ENCODE results near the gene SLCO4A1.

The SLCO4A1 gene

GRCh38 chr20:62638055-62638570, 4.2 kb upstream of the SLCO4A1 start:
- no peak for DNase-seq

GRCh38 chr20:62638679-62639406, 3.5 kb upstream of the SLCO4A1 start:
- no peak for DNase-seq

GRCh38 chr20:62639765-62640164, 2.5 kb upstream of the SLCO4A1 start:
- no peak for DNase-seq

- no peak for DNase-seq
Measured at GRCh38 chr20:62640870-62641269, 1.4 kb upstream of the SLCO4A1 start.

- DNase-seq: no peak
Measured at GRCh38 chr20:62641321-62642050, 817 bp upstream of the SLCO4A1 start.

- peak; percentile 26 to 42 (median 30) for DNase-seq
Measured at GRCh38 chr20:62642666-62643520, 590 bp downstream of the SLCO4A1 start.

GRCh38 chr20:62643521-62644043, 1.3 kb downstream of the SLCO4A1 start:
- DNase-seq: no peak

DNA sequence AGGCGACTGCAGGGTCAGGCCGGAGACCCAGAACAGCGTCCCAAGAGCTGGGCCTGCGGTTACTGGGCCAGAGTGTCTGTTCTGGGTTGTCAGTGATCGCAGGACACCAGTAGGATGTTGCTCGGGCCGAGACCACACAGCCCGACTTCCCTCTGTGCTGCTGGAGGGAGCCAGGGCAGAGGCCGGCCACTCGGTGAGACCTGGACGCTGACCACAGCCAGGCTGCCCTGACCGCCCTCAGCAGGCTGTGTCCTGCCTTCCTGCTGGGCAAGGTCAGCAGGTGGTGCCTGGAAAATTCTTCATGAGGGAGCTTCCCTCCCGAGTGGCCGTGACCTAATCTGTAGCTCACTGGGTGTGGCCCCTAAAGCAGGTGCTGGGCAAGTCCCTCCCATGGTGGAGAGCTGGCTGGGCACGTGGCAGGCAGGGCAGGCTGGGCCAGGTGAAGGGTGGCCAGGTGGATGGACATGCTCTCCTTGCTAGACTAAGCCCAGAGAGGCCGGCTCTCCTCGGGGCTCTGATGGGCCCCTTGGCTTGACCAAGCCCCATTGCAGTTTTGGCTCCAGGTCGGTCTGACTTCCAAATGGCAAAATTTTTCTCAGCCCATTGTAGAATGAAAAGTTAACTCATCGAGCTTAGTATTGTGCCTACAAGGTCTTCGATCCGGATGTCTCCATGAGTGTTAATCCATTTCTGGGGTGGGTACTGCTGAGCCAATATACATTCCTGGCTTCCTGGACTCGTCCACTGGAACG, 1.9 kb downstream of the SLCO4A1 start:
- no peak for DNase-seq

DNA sequence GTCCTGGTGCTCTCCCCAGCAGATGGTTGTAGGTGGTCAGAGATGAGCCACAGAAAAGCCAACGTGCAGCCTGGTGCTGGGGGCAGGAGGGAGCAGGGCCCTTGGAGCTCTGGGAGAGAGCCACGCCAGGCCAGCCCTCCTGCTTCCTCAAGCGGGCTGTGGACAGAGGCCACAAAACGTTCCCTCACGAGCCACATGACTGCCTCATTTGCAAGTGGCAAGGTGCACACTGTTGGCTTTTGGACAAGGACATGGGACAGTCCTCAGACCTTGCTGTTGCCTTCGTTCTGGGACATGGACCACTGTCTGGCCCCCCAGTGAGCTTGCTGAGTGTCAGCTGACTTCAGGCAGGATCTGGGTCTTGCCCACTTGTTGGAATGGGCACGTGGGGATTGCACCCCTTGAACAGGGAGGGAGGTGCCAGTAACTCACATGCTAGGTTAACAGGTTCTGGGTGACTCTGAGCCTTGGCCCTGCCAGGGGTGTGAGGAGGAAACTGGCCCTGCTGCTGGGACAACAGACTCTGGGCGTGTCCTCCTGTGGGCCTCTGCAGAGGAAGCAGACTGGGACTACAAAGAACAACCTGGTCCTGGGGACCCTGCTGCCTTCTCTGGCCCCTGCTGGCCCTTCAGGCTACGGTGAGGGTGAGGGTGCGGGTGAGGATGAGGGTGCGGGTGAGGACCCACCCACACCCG, 2.6 kb downstream of the SLCO4A1 start:
- DNase-seq: no peak

DNA sequence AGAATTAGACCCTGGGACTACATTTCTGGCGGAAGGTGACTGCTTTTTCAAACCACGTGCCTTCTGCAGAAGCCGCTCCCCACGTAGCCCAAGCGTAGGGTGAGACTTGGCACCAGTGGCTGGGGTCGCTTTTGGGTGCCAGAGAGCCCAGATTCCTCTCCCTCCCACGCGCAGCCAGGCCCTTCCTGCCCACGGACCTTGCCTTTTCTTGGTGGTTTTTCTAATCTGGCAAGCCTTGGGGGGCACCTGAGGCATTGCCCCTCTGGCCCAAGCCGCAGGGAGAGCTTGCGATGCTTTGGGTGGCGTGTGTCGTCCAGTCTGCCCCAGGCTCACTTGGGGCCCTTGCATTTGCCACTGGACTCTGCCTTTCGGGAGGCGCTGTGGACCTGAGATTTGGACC, 3.3 kb downstream of the SLCO4A1 start:
- DNase-seq: no peak

- no peak for DNase-seq
Measured at GRCh38 chr20:62646851-62647520, 4.7 kb downstream of the SLCO4A1 start.

DNA sequence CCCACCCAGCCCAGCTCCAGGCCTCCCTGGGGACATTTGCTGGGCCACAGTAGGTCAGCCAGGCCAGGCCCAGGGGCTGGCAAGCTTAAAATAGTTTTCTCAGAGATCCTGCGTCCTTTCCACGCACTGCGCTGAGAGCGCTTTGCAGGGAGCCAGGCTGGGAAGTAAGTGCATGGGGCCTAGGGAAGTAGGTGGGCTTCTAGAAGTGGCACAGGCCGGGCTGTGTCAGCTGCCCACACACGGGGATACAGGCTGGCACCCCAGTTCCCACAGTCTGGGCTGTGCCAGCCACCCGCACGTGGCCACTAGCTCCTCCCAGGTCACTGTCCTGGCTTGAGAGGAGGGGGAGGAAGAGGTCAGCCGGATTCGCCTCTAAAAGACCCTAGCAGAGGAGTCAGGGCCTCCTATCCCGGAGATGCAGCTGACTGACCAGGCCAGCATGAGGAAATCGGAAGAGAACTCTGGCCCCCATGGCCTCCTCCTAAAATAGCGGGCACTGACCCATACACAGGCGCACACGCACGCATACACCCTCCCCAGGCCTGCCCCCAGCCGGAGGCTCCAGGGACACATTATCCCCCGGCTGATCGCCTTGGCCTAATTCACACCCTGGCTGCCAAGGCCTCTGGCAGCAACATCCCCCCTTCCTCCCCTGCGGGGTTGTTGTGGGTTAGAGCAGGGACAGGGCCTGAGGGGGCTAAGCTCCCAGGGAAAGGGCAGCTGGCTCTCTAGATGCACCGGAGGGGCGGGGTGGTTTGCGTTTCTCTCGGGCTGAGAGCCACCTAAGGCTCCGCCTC, 5.4 kb downstream of the SLCO4A1 start:
- DNase-seq: no peak

DNA sequence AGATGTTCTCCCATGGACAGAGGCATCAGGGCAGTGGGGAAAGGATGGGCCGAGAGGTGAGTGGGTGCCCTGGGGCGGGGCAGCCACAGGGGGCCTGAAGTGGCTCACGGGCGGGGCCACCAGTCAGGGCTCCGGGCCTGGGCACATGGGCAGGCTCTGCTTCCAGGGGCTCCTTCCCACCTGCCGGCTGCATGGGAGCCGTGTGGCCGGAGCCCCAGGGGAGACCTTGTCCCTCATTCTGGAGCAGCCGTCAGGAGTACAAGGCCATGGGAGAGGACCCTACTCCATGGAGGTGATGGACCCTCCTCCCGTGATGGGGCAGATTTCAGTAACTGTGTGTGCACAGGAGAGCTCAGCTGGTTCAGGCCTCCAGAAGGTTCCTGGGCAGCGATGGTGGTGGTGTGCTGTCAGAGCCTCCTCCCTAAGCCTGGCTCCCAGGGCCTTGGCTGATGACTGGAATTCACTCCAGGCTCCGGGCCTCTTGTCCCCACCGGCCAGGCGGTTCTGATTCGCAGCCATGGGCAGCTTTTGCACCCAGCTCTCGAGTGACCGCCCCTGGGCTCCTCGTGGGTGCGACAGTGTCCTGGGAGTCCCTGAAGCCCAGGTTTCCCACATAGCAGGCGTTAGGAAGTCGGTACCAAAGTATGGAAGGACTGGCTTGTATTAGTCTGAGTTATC, 6.2 kb downstream of the SLCO4A1 start:
- DNase-seq: no peak

GRCh38 chr20:62649140-62649539, 6.8 kb downstream of the SLCO4A1 start:
- no peak for DNase-seq

DNA sequence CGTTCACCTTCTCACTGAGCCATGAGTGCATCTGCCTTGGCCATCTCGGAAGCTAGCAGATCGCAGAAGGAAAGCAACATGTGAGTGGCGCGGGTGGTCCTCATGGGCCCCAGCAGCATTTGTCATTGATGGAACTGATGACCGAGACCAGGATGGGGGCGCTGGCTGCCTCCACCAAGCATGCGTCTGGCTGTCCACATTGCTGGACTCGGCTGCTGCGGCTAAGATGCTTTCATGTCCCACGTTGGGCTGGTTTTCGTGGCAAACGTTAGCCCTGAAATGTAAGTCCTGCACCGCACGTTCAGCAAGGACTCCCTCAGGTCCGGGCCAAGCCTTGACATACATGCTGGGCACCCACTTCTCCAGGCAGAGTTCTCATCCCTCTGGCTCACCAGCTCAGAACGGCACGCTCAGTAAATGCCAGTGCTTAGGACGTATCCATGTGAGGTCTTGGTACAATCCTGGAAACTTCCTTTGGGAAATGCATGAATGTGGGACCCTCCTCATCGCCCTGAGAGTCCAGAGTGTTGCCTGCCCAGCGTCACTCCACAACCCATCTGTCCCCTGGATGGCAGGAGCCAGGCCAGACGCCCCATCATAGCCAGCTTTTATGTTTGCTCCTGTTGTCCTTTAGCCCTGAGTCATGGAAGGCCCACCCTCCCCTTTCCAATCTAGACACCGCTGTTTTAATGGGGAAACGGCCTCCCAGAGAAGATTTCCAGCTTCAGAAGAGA, 8.4 kb downstream of the SLCO4A1 start:
- DNase-seq: no peak

- DNase-seq: peak; percentile 30 to 82 (median 62)
Measured at GRCh38 chr20:62651285-62652021, 9.2 kb downstream of the SLCO4A1 start.

DNA sequence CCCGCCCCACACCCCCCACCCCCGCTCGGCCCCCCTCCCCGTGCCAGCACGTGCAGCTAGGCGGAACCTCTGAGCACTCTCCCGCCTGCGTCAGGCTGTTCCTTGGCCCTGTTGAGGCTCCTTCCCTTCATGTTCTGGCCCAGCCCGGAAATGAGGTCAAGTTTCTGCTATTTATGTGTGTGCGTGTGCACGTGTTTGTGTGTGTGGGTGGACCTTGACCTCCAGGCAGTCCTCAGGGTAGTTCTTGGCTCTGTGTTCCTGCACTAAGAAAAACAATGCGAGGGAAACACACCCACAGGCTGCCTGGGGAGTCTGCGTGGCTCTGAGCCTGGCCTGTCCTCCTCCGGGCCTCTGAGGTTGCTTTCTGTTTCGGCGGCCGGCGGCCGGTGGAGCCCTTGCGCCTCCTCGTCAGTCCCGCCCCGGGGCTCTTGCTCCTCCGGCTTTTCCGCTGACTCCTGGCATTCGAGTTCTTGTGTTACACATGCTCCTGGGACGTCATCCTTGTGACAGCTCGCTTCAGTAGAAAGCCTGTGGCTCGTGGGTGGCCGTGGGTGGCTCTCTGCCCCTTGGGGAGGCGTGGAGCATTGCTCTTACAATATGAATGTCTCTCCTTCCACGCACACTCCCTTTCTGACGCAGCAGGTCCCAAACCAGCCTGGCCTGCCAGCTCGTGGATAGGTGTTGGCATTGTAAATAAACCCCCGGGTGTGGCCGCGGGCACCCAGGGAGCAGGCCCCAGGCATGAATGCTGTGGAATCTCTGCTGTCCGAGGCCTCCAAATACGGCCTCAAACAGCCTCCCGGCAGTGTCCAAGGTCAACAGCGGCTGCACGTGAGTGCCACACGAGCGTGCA, 10.0 kb downstream of the SLCO4A1 start:
- DNase-seq: peak in 2 of 4 experiments; percentile 48 to 51
